Effector memory CD4-positive, alpha-beta T cell (primary cell): ENCODE results near the gene RPSA.
A peak's percentile ranks its signal among the peaks of the same experiment; 100 is the strongest.

ENCODE experiments used
- DNase-seq, 3 donors: peaks; one replicate each; pipeline ENCODE4 v3.0.0-alpha.2; 2020
- H3K27ac ChIP-seq: 2 replicates; pipeline ENCODE4 v1.7.0; 2013; ENCODE audit warnings: mild to moderate bottlenecking, low read length, moderate library complexity; ENCODE audit not compliant: insufficient read depth, poor library complexity, severe bottlenecking
- H3K27me3 ChIP-seq: replicated peaks from 2 replicates; pipeline ENCODE4 v1.7.0; 2013; ENCODE audit warnings: mild to moderate bottlenecking, low read length; ENCODE audit not compliant: insufficient read depth, control insufficient read depth, poor library complexity, severe bottlenecking
- H3K36me3 ChIP-seq: 2 replicates; pipeline ENCODE4 v1.7.0; 2013; ENCODE audit warnings: mild to moderate bottlenecking, low read length, moderate library complexity; ENCODE audit not compliant: control insufficient read depth, insufficient read depth
- H3K4me1 ChIP-seq: 2 replicates; pipeline ENCODE4 v1.7.0; 2013; ENCODE audit warnings: low read length, mild to moderate bottlenecking; ENCODE audit not compliant: control insufficient read depth, insufficient read depth, poor library complexity, severe bottlenecking
- H3K4me3 ChIP-seq: 2 replicates; pipeline ENCODE4 v1.7.0; 2013; ENCODE audit warnings: low read length, low read depth, mild to moderate bottlenecking; ENCODE audit not compliant: insufficient read depth, poor library complexity, severe bottlenecking
- H3K9me3 ChIP-seq: 2 replicates; pipeline ENCODE4 v1.7.0; 2013; ENCODE audit warnings: mild to moderate bottlenecking, low read length, moderate library complexity; ENCODE audit not compliant: control insufficient read depth

RPSA gene

GRCh38 chr3:39378957-39379777 is 27.4 kb upstream of the RPSA start:
- Histone ChIP-seq H3K9me3 (no peaks in the 10 kb centered on the region), H3K36me3 (no peaks in the 10 kb centered on the region)

GRCh38 chr3:39379778-39380155 is 26.8 kb upstream of the RPSA start:
- no peak for DNase-seq
- no peak overlapping the region for H3K27ac ChIP-seq
- peaks cover 9% of the 10 kb centered on the region for H3K4me1 ChIP-seq
- H3K9me3 ChIP-seq = no peaks in the 10 kb centered on the region
- no peaks in the 10 kb centered on the region for H3K27me3 ChIP-seq
- H3K36me3 ChIP-seq = no peaks in the 10 kb centered on the region
- H3K4me3 ChIP-seq = no peak overlapping the region

More at GRCh38 chr3:39378957-39379777, 27.4 kb upstream of the RPSA start:
- Histone ChIP-seq H3K27me3 (no peaks in the 10 kb centered on the region), H3K27ac (no peak overlapping the region), H3K4me3 (no peak overlapping the region), H3K4me1 (peaks cover 6% of the 10 kb centered on the region)
- DNase-seq = no peak

GRCh38 chr3:39381432-39381831 is 25.1 kb upstream of the RPSA start:
- Histone ChIP-seq H3K4me1 (peaks cover 18% of the 10 kb centered on the region), H3K27ac (no peak overlapping the region), H3K9me3 (no peaks in the 10 kb centered on the region), H3K4me3 (no peak overlapping the region), H3K27me3 (no peaks in the 10 kb centered on the region), H3K36me3 (no peaks in the 10 kb centered on the region)
- DNase-seq = no peak

- Histone ChIP-seq H3K36me3 (no peaks in the 10 kb centered on the region), H3K27me3 (no peaks in the 10 kb centered on the region), H3K4me3 (peak within 1 kb of the TSS; percentile 61), H3K27ac (peak within 1 kb of the TSS; percentile 89), H3K4me1 (peaks cover 21% of the 10 kb centered on the region), H3K9me3 (no peaks in the 10 kb centered on the region)
- DNase-seq = peak; percentile 61 to 74 (median 73)
Observed at GRCh38 chr3:39383045-39383880, 23.3 kb upstream of the RPSA start, which contains the start of gene SLC25A38. Gene SLC25A38 (plus strand): TSS chr3:39383370. CDS start chr3:39383725, 355 bp downstream.

GRCh38 chr3:39383881-39384664 is 22.4 kb upstream of the RPSA start:
- Histone ChIP-seq H3K36me3 (no peaks in the 10 kb centered on the region), H3K27me3 (no peaks in the 10 kb centered on the region), H3K4me3 (peak overlapping the region; percentile 61), H3K27ac (peak overlapping the region; percentile 89), H3K9me3 (no peaks in the 10 kb centered on the region), H3K4me1 (peaks cover 21% of the 10 kb centered on the region)
- peak; percentile 90 to 93 (median 92) for DNase-seq

- H3K27me3 ChIP-seq = no peaks in the 10 kb centered on the region
- H3K36me3 ChIP-seq = no peaks in the 10 kb centered on the region
- H3K9me3 ChIP-seq = no peaks in the 10 kb centered on the region
- peaks cover 21% of the 10 kb centered on the region for H3K4me1 ChIP-seq
- no peak for DNase-seq
- peak overlapping the region; percentile 61 for H3K4me3 ChIP-seq
- H3K27ac ChIP-seq = peak overlapping the region; percentile 89
Observed at GRCh38 chr3:39384665-39385000, 21.9 kb upstream of the RPSA start.

GRCh38 chr3:39385456-39386090 is 20.9 kb upstream of the RPSA start:
- H3K27ac ChIP-seq = no peak overlapping the region
- peaks cover 21% of the 10 kb centered on the region for H3K4me1 ChIP-seq
- peaks cover 7% of the 10 kb centered on the region for H3K36me3 ChIP-seq
- H3K9me3 ChIP-seq = no peaks in the 10 kb centered on the region
- H3K4me3 ChIP-seq = no peak overlapping the region
- no peak for DNase-seq
- no peaks in the 10 kb centered on the region for H3K27me3 ChIP-seq

GRCh38 chr3:39386318-39386717 is 20.2 kb upstream of the RPSA start:
- H3K9me3 ChIP-seq = no peaks in the 10 kb centered on the region
- no peak overlapping the region for H3K27ac ChIP-seq
- DNase-seq = no peak
- no peaks in the 10 kb centered on the region for H3K27me3 ChIP-seq
- no peak overlapping the region for H3K4me3 ChIP-seq
- H3K4me1 ChIP-seq = peaks cover 21% of the 10 kb centered on the region
- H3K36me3 ChIP-seq = peaks cover 15% of the 10 kb centered on the region

GRCh38 chr3:39387411-39387975 is 19.0 kb upstream of the RPSA start:
- H3K27me3 ChIP-seq = no peaks in the 10 kb centered on the region
- no peak for DNase-seq
- H3K4me3 ChIP-seq = no peak overlapping the region
- H3K9me3 ChIP-seq = no peaks in the 10 kb centered on the region
- peaks cover 21% of the 10 kb centered on the region for H3K4me1 ChIP-seq
- peaks cover 24% of the 10 kb centered on the region for H3K36me3 ChIP-seq
- H3K27ac ChIP-seq = no peak overlapping the region
